ENCODE results near the gene TEF. TPM values are rescaled to one million over a fixed set of nuclear protein-coding genes. Genes with fewer than 3 reads are reported as not detected.

TEF gene, protein sequence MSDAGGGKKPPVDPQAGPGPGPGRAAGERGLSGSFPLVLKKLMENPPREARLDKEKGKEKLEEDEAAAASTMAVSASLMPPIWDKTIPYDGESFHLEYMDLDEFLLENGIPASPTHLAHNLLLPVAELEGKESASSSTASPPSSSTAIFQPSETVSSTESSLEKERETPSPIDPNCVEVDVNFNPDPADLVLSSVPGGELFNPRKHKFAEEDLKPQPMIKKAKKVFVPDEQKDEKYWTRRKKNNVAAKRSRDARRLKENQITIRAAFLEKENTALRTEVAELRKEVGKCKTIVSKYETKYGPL
- 10 to 100 TPM; 11.6 to 25.5 (median 18.1) TPM for total RNA-seq

DNA sequence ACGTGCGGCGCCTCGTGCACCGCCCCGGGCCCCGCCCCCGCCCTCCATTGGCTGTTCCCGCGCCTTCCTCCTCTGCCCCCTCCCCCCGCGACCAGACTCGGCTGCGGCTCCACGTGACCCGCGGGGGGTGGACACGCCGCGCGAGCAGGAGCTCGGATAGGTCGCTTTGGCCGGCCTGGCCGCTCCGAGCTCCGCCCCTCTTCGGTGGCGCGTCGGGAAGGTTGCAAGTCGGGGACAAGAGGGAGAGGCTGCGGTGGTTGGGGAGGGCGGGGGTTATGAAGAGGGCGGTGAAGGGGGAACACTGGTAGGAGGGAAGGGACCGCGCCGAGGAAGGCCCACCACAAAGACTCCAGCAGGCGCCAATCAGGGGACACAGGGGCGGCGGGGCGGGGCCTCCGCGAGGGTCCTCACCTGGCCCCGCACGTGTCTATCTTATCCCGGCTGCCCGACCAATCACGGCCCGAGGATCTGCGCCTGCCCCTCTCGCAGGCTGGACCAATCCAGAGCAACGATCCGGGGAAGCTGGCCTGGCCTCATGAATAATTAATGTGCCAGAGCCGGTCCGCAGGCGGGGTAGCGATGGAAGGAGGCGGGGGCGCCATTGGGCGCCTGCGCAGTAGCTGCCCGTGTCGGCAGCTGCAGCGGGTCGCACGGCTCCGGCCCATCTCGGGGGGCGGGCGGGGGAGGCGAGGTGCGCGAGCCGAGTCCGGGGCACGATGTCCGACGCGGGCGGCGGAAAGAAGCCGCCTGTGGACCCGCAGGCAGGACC lies at the start of gene TEF:
TEF (plus strand) TSS at position 614 of the 769 bp plus-strand sequence; CDS start at position 717, 103 bp downstream.
- TF ChIP-seq, protein P1, sequence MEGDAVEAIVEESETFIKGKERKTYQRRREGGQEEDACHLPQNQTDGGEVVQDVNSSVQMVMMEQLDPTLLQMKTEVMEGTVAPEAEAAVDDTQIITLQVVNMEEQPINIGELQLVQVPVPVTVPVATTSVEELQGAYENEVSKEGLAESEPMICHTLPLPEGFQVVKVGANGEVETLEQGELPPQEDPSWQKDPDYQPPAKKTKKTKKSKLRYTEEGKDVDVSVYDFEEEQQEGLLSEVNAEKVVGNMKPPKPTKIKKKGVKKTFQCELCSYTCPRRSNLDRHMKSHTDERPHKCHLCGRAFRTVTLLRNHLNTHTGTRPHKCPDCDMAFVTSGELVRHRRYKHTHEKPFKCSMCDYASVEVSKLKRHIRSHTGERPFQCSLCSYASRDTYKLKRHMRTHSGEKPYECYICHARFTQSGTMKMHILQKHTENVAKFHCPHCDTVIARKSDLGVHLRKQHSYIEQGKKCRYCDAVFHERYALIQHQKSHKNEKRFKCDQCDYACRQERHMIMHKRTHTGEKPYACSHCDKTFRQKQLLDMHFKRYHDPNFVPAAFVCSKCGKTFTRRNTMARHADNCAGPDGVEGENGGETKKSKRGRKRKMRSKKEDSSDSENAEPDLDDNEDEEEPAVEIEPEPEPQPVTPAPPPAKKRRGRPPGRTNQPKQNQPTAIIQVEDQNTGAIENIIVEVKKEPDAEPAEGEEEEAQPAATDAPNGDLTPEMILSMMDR (IDR thresholded peaks at IDR 0.05): no peak
- ATAC-seq (ENCODE audit: low FRiP score) (peak; percentile 86), DNase-seq (ENCODE audit: low spot score) (peak; percentile 96)

GRCh38 chr22:41332217-41332939 lies 49.4 kb upstream of the TEF start:
- DNase-seq (ENCODE audit: low spot score) (no peak), ATAC-seq (ENCODE audit: low FRiP score) (no peak)
- TF ChIP-seq, protein P1 (IDR thresholded peaks at IDR 0.05): no peak

GRCh38 chr22:41333806-41334205 lies 47.9 kb upstream of the TEF start:
- ATAC-seq (ENCODE audit: low FRiP score) (no peak), DNase-seq (ENCODE audit: low spot score) (no peak)
- TF ChIP-seq, protein P1 (IDR thresholded peaks at IDR 0.05): no peak

- DNase-seq (ENCODE audit: low spot score): no peak
- TF ChIP-seq, protein P1 (IDR thresholded peaks at IDR 0.05): no peak
- ATAC-seq (ENCODE audit: low FRiP score): no peak
Measured at GRCh38 chr22:41334215-41334614, 47.5 kb upstream of the TEF start.

GRCh38 chr22:41334951-41335635 lies 46.6 kb upstream of the TEF start:
- DNase-seq (ENCODE audit: low spot score) (no peak), ATAC-seq (ENCODE audit: low FRiP score) (no peak)
- TF ChIP-seq, protein P1 (IDR thresholded peaks at IDR 0.05): no peak

- DNase-seq (ENCODE audit: low spot score) (no peak), ATAC-seq (ENCODE audit: low FRiP score) (no peak)
- TF ChIP-seq, protein P1 (IDR thresholded peaks at IDR 0.05): no peak
Measured at GRCh38 chr22:41338614-41339212, 43.0 kb upstream of the TEF start.

Data from omental fat pad (tissue), 4 donors.